NOMO-1 treated with dmso at 0.1 percent for 144 hours (cell line): ENCODE measurements around the gene SUN2.

Source experiments
- DNase-seq: peaks from one replicate; lab custom pipeline; 2025; ENCODE audit not compliant: unreplicated experiment; lab: John Stamatoyannopoulos, UW

Gene SUN2

GRCh38 chr22:38699143-38699542, 56.7 kb downstream of the SUN2 start:
- DNase-seq = no peak

- DNase-seq = no peak
Observed at GRCh38 chr22:38698407-38699094, 57.2 kb downstream of the SUN2 start.

- no peak for DNase-seq
Observed at GRCh38 chr22:38697425-38698089, 58.2 kb downstream of the SUN2 start.

- no peak for DNase-seq
Observed at GRCh38 chr22:38696606-38697424, 59.0 kb downstream of the SUN2 start.

GRCh38 chr22:38694940-38695339, 60.9 kb downstream of the SUN2 start:
- DNase-seq = no peak

- DNase-seq = no peak
Observed at GRCh38 chr22:38694049-38694448, 61.7 kb downstream of the SUN2 start.

GRCh38 chr22:38689651-38690050, 66.1 kb downstream of the SUN2 start:
- no peak for DNase-seq

- no peak for DNase-seq
Observed at GRCh38 chr22:38685761-38686160, 70.0 kb downstream of the SUN2 start.

- DNase-seq = no peak
Observed at GRCh38 chr22:38684895-38685294, 70.9 kb downstream of the SUN2 start.
